GM18498 (cell line): ENCODE measurements around the gene RAPGEF1.
"Not testable (repeated sequence)": the region's sequence is repeated elsewhere in the genome, so short reads cannot be mapped to it uniquely, and the experiment has no call there.

Experiments used
- ATAC-seq: cut with Tn5 transposase; IDR thresholded peaks from one replicate; pipeline ENCODE4 v1.9.1; 2021; ENCODE audit warnings: mild to moderate bottlenecking, moderate library complexity; ENCODE audit not compliant: unreplicated experiment

Gene RAPGEF1

GRCh38 chr9:131739959-131740648, at the start of gene RAPGEF1:
TSS of gene RAPGEF1 (minus strand) at chr9:131740076. CDS start at chr9:131739830, 246 bp downstream.
- peak; percentile 59 for ATAC-seq

- no peak for ATAC-seq
Observed at GRCh38 chr9:131788851-131789250, 49.0 kb upstream of the RAPGEF1 start.

DNA sequence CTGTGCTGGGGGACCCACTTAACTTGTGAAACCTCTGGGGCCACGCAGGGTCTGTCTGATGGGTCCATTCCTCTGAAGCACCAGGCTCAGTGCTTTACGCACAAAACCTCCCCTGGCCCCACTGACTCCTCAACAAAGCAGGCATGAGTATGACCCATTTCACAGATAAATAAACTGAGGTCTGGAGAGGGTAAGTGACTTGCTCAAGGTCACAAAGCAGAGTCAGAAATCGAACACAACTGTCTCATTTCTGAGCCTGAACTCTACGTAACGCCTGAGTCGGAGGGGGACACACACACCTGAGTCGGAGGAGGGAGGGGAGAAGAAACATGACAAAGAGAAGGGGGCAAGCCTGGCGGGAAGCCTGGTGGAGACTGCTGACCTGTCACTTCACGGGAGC, 48.0 kb upstream of the RAPGEF1 start:
- ATAC-seq = no peak

DNA sequence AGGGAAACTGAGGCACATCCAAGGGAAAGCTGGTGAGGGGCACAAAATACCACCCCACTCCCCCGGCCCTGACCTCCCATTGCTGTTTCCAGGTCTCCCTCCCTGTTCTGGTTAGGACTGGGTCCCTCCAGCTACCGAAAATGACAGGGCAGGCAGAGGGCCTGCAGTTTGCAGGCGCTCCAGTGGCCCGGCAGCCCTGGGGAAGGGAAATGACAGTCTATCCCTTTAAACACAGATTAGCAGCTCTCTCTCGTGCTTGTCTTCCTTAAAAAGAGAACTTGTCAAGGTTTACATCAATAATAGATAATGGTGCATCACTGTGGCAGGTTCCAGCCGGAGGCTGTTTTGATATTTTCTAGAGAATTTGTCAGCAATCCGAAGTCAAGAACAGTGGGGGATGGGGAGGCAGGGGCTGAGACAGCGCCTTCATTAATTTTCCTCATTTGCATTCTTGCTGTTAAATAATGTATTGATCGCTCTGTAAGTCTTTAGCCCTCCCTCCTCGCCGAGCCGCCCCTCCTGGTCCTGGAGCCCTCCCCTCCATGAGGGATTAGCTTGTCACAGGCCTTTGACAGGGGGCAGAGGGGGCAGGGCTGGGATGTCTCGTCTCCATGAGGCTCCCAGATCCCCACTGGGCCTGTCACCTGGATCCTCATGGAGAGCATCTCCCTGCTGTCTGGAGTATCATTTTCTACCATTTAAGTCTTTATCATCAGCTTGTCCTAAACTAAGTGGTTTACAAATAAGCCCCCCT, 45.0 kb upstream of the RAPGEF1 start:
- no peak for ATAC-seq

GRCh38 chr9:131781069-131781468, 41.2 kb upstream of the RAPGEF1 start:
- no peak for ATAC-seq

DNA sequence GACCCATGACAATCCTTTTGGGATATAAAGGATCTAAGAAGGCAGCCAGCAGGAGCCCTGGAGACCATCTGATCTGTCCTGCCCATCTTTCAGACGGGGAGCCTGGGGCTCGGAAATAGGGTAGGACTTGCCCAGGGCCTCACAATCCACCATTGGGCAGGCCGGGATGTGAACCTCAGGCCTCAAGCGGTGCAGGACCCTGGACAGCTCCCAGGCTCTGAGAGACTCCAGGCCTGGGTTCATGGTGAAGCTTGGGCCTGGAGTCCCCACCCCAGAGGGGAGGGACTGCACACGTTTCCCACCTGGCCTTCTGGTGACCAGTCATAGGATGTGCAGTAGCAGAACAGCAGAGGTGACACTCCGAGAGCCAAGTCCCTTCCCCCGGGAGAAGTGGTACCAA, 36.6 kb upstream of the RAPGEF1 start:
- ATAC-seq = no peak

DNA sequence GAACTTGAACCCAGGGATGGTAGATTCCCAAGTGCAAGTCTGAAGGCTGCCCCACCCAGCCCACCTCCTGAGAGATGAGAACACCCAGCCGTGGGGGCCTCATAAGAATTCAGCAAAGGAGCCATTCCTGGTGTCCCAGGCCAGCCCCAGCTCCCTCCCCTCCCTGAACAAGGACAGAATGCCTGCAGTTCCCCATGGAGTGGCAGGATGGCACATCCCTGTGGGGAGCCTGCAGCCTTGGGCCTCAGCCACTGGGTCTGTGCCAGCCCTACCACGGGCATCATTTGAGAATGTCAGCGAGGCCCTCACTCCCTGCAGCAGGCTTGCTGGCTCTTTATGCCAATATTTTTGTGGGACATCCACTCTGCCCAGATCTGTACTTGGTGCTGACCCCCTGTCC, 36.2 kb upstream of the RAPGEF1 start:
- no peak for ATAC-seq

- no peak for ATAC-seq
Observed at GRCh38 chr9:131774636-131775035, 34.8 kb upstream of the RAPGEF1 start.

- ATAC-seq = no peak
Observed at GRCh38 chr9:131773911-131774379, 34.1 kb upstream of the RAPGEF1 start.

DNA sequence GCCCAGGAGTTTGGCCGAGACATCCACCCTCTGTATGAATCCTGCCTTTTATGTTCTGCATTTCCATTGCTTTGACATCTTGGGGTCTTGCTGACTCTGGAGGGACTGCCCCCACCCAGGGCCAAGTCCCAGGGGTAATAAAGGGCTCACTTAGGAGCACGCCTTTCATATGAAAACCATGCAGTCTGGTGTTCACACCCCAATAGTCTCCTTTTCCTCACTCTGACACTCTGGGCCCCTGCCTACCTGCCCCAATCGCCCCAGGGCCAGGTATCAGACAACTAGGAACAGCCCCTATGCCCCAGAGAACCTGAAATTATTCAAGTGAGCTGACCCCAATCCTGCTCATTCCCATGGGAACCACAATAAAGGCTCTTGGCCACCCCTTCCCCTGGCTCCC, 33.1 kb upstream of the RAPGEF1 start:
- no peak for ATAC-seq

- ATAC-seq = no peak
Observed at GRCh38 chr9:131771646-131772045, 31.8 kb upstream of the RAPGEF1 start.

GRCh38 chr9:131769361-131769760, 29.5 kb upstream of the RAPGEF1 start:
- no peak for ATAC-seq

- no peak for ATAC-seq
Observed at GRCh38 chr9:131764568-131764967, 24.7 kb upstream of the RAPGEF1 start.

GRCh38 chr9:131762356-131762932, 22.6 kb upstream of the RAPGEF1 start:
- peak; percentile 61 for ATAC-seq

GRCh38 chr9:131759017-131759647, 19.3 kb upstream of the RAPGEF1 start:
- ATAC-seq = no peak

DNA sequence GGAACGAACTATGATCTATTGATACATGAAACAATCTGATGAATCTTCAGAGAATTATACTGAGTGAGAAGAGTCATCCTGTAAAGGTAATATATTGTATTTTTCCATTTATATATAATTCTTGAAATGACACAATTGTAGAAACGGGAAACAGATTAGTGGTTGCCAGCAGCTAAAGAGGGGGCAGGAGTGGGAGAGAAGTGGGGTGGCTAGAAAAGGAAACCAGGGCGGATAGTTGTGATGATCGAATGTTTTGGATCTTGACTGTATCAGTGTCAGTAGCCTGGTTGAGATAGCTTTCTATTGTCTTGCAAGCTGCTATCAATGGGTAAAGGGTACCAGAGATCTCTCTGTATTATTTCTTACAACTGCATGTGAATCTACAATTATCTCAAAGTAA, 17.7 kb upstream of the RAPGEF1 start:
- ATAC-seq = no peak

GRCh38 chr9:131755541-131756198, 15.8 kb upstream of the RAPGEF1 start:
- ATAC-seq = peak; percentile 57

DNA sequence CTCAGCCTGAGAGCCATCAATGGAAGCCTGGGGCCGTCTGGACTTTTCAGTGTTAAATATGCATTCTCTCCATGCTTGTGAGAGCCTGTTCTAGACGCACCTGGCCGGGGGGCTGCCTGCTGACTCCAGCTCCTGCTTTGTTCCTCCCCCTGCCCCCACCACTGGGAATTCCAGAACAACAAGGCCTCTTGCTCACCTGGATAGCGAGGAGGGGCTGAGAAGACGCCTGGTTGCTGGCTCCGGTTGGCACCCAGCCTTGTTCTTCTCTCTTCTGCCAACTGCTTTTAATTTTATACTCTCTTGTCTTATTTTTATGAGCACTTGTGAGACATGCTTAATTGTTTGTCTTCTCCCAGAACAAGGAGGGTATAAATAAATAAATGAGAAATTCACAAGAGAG, 15.0 kb upstream of the RAPGEF1 start:
- no peak for ATAC-seq

DNA sequence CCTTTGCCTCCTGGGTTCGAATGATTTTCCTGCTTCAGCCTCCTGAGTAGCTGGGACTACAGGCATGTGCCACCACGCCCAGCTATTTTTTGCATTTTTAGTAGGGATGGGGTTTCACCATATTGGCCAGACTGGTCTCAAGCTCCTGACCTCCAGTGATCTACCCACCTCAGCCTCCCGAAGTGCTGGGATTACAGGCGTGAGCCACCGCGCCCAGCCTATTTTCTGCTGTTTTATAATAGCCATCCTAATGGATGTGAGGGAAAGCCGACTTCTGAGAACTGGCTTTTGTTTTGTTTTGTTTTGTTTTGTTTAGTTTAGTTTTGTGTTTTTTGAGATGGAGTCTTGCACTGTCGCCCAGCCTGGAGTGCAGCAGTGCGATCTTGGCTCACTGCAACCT, 13.9 kb upstream of the RAPGEF1 start:
- ATAC-seq = not testable (repeated sequence)

GRCh38 chr9:131752231-131752884, 12.5 kb upstream of the RAPGEF1 start:
- no peak for ATAC-seq
